ENCODE data around the gene ZNF630.
"Not testable (repeated sequence)": the region's sequence is repeated elsewhere in the genome, so short reads cannot be mapped to it uniquely, and the experiment has no call there.

- TF ChIP-seq CTCF, EP300, POLR2A (IDR thresholded peaks at IDR 0.05): not testable (repeated sequence)
Observed at GRCh38 chrX:48016583-48017310, 54.7 kb downstream of the ZNF630 start.
